Gastrocnemius medialis (tissue), 4 donors: Measurements from ENCODE around the gene PRAC1.

Experiments used
- CTCF ChIP-seq, 5 experiments: fragments of 450-650 bp in 3 of 5; fragments of 200-600 bp in 2 of 5; sonication (generic) in 2 of 5; IDR thresholded peaks in 4 of 5; conservative IDR thresholded peaks in 1 of 5; 1 replicate in 4 of 5; 2 replicates in 1 of 5; pipeline ENCODE4 v1.5.1; 2016 to 2019; ENCODE audit warnings: antibody characterized with exemption in 5 of 5, mild to moderate bottlenecking in 3 of 5, moderate library complexity in 3 of 5
- POLR2A ChIP-seq, 2 donors: fragments of 450-650 bp; IDR thresholded peaks; one replicate each; pipeline ENCODE4 v1.6.1; 2017; ENCODE audit warnings: antibody characterized with exemption in 2 of 2, mild to moderate bottlenecking in 2 of 2, moderate library complexity in 2 of 2

GRCh38 chr17:48751172-48751571 lies 28.9 kb upstream of the PRAC1 start:
- no peak for TF ChIP-seq CTCF (IDR thresholded peaks at IDR 0.05 in 4 of 5, conservative IDR thresholded peaks at IDR 0.05 in 1 of 5)
- no peak for TF ChIP-seq POLR2A (IDR thresholded peaks at IDR 0.05)
